IPS-20b (cell line): ENCODE measurements around the gene PRSS57.
"Not testable (repeated sequence)": the region's sequence is repeated elsewhere in the genome, so short reads cannot be mapped to it uniquely, and the experiment has no call there.

Experiments
- H3K27ac ChIP-seq: one replicate; pipeline ENCODE4 v1.5.1; 2013; ENCODE audit warnings: low read length
- H3K27me3 ChIP-seq: 2 replicates; pipeline ENCODE4 v1.6.1; 2013; ENCODE audit warnings: mild to moderate bottlenecking, low read length, inconsistent platforms; ENCODE audit not compliant: insufficient read depth
- H3K36me3 ChIP-seq: 2 replicates; pipeline ENCODE4 v1.6.1; 2013; ENCODE audit warnings: low read depth, mild to moderate bottlenecking, inconsistent platforms, low read length, moderate library complexity; ENCODE audit not compliant: insufficient read depth
- H3K4me1 ChIP-seq: 2 replicates; pipeline ENCODE4 v1.6.1; 2013; ENCODE audit warnings: mild to moderate bottlenecking, control low read depth, inconsistent platforms, low read length, moderate library complexity; ENCODE audit not compliant: insufficient read depth
- H3K4me3 ChIP-seq: 2 replicates; pipeline ENCODE4 v1.5.1; 2013; ENCODE audit warnings: mild to moderate bottlenecking, low read length, inconsistent platforms
- H3K9ac ChIP-seq: 2 replicates; pipeline ENCODE4 v1.6.1; 2013; ENCODE audit warnings: low read depth, mild to moderate bottlenecking, inconsistent platforms, low read length, moderate library complexity
- H3K9me3 ChIP-seq: 2 replicates; pipeline ENCODE4 v1.6.1; 2013; ENCODE audit warnings: mild to moderate bottlenecking, low read depth, low read length, inconsistent platforms; ENCODE audit not compliant: insufficient read depth

PRSS57 gene

DNA sequence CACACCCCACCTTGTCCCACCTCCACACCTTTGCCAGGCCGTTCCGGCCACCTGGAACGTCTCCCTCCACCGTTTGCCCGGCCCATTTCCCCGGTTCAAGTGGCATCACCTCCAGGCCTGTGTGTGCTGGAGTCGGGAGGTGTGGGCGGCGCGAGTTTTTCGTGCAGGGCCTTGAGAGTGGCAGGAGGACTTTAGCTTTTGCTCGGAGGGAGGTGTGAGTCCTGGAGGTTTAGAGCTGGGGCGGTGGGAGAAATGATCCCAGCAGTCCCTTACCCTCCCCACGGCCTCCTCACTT lies 9.1 kb upstream of the PRSS57 start:
- H3K27ac ChIP-seq: no peak overlapping the region
- H3K4me3 ChIP-seq: peak overlapping the region; percentile 63

GRCh38 chr19:703651-704446 lies 8.6 kb upstream of the PRSS57 start:
- peaks cover 13% of the 10 kb centered on the region; the same call in 1 of the 2 replicates for H3K27me3 ChIP-seq
- H3K9ac ChIP-seq: no peak overlapping the region
- peak overlapping the region; percentile 63 for H3K4me3 ChIP-seq
- H3K36me3 ChIP-seq: no peaks in the 10 kb centered on the region
- H3K4me1 ChIP-seq: no peaks in the 10 kb centered on the region
- no peaks in the 10 kb centered on the region for H3K9me3 ChIP-seq
- no peak overlapping the region for H3K27ac ChIP-seq

More for the DNA sequence above, 9.1 kb upstream of the PRSS57 start:
- H3K36me3 ChIP-seq: no peaks in the 10 kb centered on the region
- H3K9ac ChIP-seq: no peak overlapping the region
- peaks cover 14% of the 10 kb centered on the region; the same call in 1 of the 2 replicates for H3K27me3 ChIP-seq
- no peaks in the 10 kb centered on the region for H3K9me3 ChIP-seq
- no peaks in the 10 kb centered on the region for H3K4me1 ChIP-seq

DNA sequence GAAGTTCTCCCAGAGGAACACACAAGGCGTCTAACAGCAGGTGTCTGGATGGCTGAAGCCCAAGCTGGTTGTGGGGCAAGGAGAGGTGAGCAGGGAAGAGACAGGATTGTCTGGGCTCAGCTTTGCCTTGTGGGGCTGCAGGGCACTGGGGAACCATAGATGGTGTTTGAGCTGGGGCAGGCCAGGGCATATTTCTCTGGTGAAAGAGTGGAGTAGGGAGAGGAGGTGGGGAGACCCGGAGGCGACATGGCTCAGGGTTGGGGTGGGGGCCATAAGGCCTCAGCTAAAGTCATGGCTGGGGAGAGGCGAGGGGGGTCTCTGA lies 8.0 kb upstream of the PRSS57 start:
- Histone ChIP-seq H3K36me3 (no peaks in the 10 kb centered on the region), H3K27me3 (peaks cover 11% of the 10 kb centered on the region; the same call in 1 of the 2 replicates), H3K27ac (no peak overlapping the region), H3K4me3 (peak overlapping the region; percentile 57), H3K9me3 (no peaks in the 10 kb centered on the region), H3K4me1 (no peaks in the 10 kb centered on the region), H3K9ac (no peak overlapping the region)

GRCh38 chr19:702847-703246 lies 7.6 kb upstream of the PRSS57 start:
- H3K4me3 ChIP-seq, H3K27me3 ChIP-seq, H3K27ac ChIP-seq, H3K9me3 ChIP-seq, H3K4me1 ChIP-seq, H3K36me3 ChIP-seq, H3K9ac ChIP-seq: not testable (repeated sequence)

DNA sequence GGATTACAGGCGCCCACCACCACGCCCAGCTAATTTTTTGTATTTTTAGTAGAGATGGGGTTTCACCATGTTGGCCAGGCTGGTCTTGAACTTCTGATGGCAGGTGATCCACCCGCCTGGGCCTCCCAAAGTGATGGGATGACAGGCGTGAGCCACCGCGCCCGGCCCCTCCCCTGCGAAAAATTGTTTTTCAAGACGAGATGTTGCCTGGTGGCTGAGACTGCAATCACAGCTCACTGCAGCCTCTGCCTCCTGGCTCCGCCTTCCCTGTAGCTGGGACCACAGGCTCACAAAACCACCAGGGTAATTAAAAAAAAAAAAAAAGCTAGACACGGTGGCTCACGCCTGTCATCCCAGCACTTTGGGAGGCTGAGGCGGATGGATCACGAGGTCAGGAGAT lies 4.6 kb upstream of the PRSS57 start:
- not testable (repeated sequence) for H3K4me1 ChIP-seq, H3K4me3 ChIP-seq, H3K27me3 ChIP-seq, H3K9me3 ChIP-seq, H3K9ac ChIP-seq, H3K36me3 ChIP-seq, H3K27ac ChIP-seq

DNA sequence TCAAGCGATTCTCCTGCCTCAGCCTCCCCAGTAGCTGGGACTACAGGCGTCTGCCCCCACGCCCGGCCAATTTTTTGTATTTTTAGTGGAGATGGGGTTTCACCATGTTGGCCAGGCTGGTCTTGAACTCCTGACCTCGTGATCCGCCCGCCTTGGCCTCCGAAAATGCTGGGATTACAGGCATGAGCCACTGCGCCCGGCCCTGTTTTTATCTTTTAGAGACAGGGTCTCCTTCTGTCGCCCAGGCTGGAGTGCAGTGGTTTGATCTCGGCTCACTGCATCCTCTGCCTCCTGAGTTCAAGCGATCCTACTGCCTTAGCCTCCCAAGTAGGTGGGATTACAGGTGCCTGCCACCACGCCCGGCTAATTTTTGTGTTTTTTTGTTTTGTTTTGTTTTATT lies 3.3 kb upstream of the PRSS57 start:
- H3K27ac ChIP-seq: not testable (repeated sequence)

GRCh38 chr19:694481-695351 lies 536 bp downstream of the PRSS57 start:
- H3K27ac ChIP-seq: no peak overlapping the region
- H3K36me3 ChIP-seq: no peaks in the 10 kb centered on the region
- H3K9ac ChIP-seq: no peak overlapping the region
- no peaks in the 10 kb centered on the region for H3K4me1 ChIP-seq
- H3K9me3 ChIP-seq: no peaks in the 10 kb centered on the region
- no peaks in the 10 kb centered on the region for H3K27me3 ChIP-seq
- no peak overlapping the region for H3K4me3 ChIP-seq

More for the DNA sequence above, 3.3 kb upstream of the PRSS57 start:
- not testable (repeated sequence) for H3K9ac ChIP-seq, H3K9me3 ChIP-seq, H3K4me1 ChIP-seq, H3K36me3 ChIP-seq, H3K27me3 ChIP-seq, H3K4me3 ChIP-seq

DNA sequence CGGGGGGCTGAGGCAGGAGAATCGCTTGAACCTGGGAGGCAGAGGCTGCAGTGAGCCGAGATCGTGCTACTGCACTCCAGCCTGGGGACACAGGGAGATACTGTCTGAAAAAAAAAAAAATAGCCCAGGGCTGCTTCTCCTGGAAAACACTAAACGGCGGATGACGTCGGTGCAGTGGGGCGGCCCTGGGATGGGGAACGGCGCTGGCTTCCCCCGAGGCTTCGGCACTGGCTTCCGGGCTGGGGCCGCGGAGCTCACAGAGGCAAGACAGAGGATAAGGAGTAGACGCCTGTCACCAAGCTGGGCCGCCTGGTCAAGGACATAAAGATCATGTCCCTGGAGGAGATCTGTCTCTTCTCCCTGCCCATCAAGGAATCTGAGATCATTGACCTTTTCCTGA lies 5.0 kb downstream of the PRSS57 start:
- Histone ChIP-seq H3K9ac (no peak overlapping the region), H3K9me3 (no peaks in the 10 kb centered on the region), H3K4me1 (no peaks in the 10 kb centered on the region), H3K36me3 (no peaks in the 10 kb centered on the region), H3K4me3 (no peak overlapping the region), H3K27ac (no peak overlapping the region), H3K27me3 (no peaks in the 10 kb centered on the region)

- Histone ChIP-seq H3K36me3 (no peaks in the 10 kb centered on the region), H3K27ac (no peak overlapping the region), H3K9ac (no peak overlapping the region), H3K9me3 (no peaks in the 10 kb centered on the region), H3K27me3 (no peaks in the 10 kb centered on the region), H3K4me3 (no peak overlapping the region), H3K4me1 (no peaks in the 10 kb centered on the region)
Measured at GRCh38 chr19:688992-689391, 6.3 kb downstream of the PRSS57 start.

DNA sequence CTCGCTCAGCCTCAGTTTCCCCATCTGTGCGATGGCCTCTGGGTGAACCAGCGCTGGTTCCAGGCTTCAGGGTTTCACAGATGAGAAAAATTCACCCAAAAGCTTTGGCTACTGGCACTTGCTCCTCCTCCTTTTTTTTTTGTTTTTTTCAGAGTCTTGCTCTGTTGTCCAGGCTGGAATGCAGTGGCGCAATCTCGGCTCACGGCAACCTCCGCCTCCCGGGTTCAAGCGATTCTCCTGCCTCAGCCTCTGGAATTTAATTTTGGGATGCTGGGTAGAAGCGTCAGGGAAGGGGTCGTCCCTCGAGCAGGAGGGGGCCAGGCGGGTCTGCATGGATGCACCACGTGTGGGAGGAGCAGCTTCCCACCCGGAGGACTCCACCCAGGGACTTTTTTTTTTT lies 7.0 kb downstream of the PRSS57 start:
- H3K4me3 ChIP-seq: no peak overlapping the region
- no peak overlapping the region for H3K27ac ChIP-seq
- no peaks in the 10 kb centered on the region for H3K36me3 ChIP-seq
- H3K27me3 ChIP-seq: no peaks in the 10 kb centered on the region
- no peaks in the 10 kb centered on the region for H3K9me3 ChIP-seq
- no peak overlapping the region for H3K9ac ChIP-seq
- H3K4me1 ChIP-seq: no peaks in the 10 kb centered on the region

- no peak overlapping the region for H3K27ac ChIP-seq
- no peaks in the 10 kb centered on the region for H3K4me1 ChIP-seq
Measured at GRCh38 chr19:687569-688166, 7.6 kb downstream of the PRSS57 start.

More at GRCh38 chr19:687569-688166, 7.6 kb downstream of the PRSS57 start:
- Histone ChIP-seq H3K9me3 (no peaks in the 10 kb centered on the region), H3K27me3 (no peaks in the 10 kb centered on the region), H3K4me3 (no peak overlapping the region), H3K9ac (no peak overlapping the region), H3K36me3 (no peaks in the 10 kb centered on the region)
